GM18909 (cell line): ENCODE data around the gene WDR82.

Experiments
- ATAC-seq: cut with Tn5 transposase; IDR thresholded peaks from one replicate; pipeline ENCODE4 v1.9.1; 2021; ENCODE audit warnings: mild to moderate bottlenecking; ENCODE audit not compliant: unreplicated experiment, poor library complexity

WDR82 gene, protein sequence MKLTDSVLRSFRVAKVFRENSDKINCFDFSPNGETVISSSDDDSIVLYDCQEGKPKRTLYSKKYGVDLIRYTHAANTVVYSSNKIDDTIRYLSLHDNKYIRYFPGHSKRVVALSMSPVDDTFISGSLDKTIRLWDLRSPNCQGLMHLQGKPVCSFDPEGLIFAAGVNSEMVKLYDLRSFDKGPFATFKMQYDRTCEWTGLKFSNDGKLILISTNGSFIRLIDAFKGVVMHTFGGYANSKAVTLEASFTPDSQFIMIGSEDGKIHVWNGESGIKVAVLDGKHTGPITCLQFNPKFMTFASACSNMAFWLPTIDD

DNA sequence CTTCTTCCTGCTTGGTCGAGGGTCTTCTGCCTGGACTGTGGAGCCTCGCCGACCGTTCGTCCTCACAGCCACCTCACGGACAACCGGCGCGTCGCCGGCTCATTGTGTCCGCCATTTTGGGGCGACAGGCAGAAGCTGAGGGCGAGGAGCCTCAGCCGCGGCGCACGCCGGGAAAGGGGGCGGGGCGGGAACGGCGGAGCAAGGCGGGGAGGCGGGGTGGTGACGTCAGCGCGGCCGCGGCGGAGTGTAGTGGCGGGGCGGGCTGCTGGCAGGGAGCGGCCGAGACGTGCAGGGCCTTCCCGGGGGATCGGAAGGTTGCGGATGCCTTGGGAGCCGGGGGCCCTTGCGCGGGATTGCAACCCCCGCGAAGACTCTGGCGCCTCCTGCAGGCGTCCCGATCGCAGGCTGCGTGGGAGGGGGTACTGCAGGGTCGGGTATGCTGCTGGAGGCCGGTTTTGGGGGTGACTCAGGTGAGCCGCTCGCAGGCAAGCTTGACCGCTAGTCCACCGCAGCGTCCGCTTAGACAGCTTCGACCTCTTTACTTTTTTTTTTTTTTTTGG, at the start of gene WDR82:
Gene WDR82, minus strand, starts transcription at position 140 of the 560 bp plus-strand sequence. CDS start 288 bp downstream, outside the sequence.
- peak; percentile 80 for ATAC-seq

DNA sequence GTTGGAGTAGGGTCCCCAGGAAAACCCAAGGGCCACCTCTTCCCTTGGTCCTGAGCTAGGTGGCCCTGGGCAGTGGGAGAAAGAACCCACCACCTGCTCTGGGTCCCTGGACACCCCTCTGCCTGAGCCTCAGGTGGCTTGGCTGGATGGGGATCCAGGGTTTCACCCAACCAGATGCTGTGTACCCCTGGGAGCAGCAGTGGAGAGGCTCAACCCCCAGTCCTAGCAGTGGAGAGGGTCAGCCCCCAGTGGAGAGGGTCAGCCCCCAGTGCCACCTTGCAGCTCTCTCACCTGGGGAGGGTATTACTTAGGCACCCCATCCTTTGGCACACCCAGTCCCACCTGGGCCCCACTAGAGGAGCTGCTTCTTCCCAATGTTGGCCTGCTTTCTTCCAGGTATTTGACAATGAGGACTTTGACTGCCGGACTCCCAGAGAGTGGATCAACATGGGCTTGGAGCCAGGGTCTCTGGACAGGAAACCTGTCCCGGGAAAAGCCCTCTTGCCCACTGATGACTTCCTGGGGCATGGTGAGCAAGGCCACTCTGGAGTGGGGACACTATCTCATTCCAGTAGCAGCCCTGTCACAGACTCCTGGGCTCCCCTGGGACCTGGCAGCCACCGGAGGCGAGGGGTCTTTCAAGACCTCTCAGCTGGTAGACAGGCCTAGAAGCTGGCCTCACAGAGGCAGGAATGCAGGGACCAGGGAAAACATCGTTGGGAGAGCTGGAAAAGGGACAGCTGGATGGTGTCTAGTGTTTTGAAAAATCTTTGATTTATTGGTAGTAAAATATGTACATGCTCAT, 49.2 kb upstream of the WDR82 start:
- ATAC-seq: no peak

- ATAC-seq: no peak
Observed at GRCh38 chr3:52326976-52327375, 48.5 kb upstream of the WDR82 start.

GRCh38 chr3:52325686-52326085, 47.2 kb upstream of the WDR82 start:
- ATAC-seq: no peak

DNA sequence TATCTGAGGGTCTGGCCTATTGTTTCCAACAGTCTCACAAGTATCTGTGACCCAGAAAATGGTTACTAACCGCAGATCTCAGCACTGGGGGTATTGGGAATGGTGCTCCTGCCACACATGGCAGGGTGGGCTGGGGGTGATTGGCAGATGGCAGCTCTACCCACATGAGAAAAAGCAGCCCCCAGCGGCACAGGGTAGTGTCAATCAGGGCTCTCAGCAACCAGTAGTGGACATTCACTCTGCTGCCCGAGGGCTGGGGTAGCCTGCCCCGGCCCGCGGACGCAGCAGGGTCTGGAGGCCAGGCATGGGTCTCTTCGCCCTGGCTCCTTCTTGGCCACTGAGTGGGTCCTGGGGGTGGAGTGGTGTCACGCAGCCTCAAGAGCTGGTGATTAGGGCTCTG, 46.2 kb upstream of the WDR82 start:
- ATAC-seq: no peak

DNA sequence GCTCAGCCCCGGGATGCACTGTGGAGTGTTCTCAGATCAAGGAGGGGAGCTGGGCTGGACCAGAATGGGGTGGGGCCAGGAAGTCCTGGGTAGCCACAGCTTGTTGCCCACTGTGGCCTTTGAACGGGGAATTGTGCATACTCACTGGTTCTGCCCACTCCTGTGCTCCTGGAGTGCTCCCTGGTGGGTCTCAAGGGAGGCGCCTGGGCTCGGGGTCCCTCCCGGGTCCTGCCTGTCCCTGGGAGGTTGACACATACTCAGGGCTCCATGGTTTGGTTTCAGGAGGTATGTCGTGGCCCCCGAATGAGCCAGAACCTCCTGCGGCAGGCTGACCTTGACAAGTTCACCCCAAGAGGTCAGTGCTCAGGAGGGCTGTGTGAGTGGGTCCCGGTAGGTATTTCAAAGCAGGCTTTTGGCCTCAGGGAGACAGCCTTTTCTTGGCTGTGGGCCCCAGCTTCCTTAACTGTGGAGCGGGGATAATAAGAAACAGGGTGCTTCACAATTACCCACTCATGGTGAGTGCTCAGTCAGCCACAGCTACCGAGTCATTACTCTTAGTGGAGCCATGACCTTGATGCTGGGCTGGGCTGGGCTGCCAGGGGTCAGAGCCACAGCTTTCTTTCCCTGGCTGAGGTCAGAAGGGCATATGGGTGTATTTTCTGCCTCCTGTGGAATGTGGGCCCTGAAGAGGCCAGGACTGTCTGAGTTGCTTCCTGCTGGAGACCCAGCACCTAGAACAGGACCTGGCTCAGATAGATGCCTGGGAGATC, 45.3 kb upstream of the WDR82 start:
- ATAC-seq: no peak

GRCh38 chr3:52322466-52322865, 44.0 kb upstream of the WDR82 start:
- ATAC-seq: no peak

- ATAC-seq: no peak
Observed at GRCh38 chr3:52321481-52321880, 43.0 kb upstream of the WDR82 start.

GRCh38 chr3:52319921-52320595, 41.6 kb upstream of the WDR82 start:
- no peak for ATAC-seq

GRCh38 chr3:52318186-52318816, 39.9 kb upstream of the WDR82 start:
- no peak for ATAC-seq

GRCh38 chr3:52317208-52318000, 39.0 kb upstream of the WDR82 start:
- ATAC-seq: peak; percentile 38

DNA sequence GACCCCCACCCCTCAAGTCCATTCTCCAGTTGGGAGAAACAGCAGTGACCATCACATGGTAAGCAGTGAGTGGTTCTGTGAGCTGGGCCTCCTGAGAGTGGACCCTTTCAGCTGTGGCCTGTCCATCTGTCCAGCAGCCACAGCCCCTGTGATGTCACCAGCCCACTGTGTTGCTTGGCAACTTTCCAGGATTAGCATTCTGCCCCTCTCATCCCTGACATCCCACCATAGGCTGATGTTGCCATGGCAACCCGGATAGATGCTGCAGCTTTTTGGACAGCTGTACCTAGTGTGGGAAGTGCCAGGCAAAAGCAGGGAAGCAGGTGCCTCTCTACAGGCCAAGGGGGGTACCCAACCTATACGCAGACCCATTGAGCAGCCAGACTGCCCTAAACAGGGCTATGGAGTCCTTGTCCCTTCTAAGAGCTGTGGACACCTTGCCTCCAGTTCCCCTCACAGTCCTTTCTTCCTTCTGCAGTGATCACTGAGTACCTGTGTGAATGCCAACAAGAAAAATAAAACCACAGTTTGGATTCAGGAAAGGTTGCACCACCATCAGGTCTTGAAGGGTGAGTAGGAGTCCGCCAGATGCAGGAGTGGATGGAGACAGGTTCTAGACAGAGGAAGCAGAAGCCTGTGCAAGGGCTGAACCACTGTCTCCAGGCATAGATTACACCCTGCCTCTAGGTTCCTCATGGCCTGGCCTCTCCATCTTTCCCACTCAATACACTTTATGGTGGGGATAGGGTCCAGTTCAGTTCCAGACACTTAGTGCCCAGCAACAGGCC, 37.7 kb upstream of the WDR82 start, which contains the start of gene DNAH1:
Gene DNAH1, plus strand, starts transcription at position 343 of the 788 bp plus-strand sequence. CDS start 6,124 bp downstream, outside the sequence.
- ATAC-seq: no peak

- ATAC-seq: no peak
Observed at GRCh38 chr3:52315006-52315405, 36.6 kb upstream of the WDR82 start.

- no peak for ATAC-seq
Observed at GRCh38 chr3:52314489-52314888, 36.0 kb upstream of the WDR82 start.

GRCh38 chr3:52313774-52314188, 35.3 kb upstream of the WDR82 start:
- peak; percentile 91 for ATAC-seq

DNA sequence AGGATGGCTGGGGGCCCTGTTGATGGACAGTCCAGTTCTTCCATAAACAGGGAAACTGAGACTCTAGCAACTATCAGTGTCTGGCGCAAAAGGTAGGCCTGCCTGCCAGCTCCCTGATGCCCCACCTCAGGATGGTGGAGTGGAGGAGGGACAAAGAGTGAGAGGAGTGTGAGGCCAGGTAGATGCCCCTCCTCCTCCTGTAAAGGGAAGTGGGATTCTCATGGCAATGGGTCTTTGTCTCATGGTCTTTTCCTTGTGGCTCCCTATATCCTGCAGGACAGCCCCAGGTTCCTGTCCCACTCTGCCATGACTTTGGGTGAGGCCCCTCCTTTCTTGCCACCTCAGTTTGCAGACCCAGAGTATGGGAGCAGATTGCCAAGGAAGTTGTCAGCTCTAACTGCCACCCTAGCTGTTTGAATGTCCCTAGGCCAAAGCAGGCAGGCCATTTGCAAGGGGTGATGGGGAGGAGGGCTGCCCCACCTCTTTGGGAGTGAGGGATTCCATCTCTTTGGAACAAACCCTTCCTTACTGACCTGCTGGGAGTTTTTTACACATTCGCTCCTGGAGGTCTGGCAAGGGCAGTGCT, 34.8 kb upstream of the WDR82 start:
- ATAC-seq: peak; percentile 36

DNA sequence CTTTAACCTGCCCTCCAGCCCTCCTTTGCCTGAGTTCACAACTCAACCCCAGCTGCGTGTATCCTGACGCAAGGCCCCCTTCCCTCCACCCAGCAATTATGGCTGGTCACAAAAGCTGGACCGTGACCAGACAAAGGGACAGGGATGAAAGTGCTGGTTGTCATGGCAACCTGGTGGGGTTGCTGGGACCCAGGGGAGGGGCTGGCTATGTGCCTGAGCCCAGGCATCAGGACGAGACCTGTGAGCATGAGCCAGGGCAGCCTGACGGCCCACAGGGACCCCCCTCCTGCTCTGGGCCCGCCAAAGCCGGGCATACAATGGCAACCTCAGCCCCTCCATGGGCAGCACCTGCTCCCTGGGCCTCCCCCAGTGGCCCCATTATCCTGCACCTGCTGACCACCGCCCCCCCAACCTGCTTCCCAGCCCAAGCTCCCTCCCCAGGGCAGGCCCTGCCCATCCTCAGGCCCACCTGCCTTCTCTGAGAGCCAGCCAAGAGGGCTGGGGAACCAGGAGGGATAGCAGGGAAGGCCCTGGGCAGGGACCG, 33.2 kb upstream of the WDR82 start:
- ATAC-seq: no peak
